ENCODE measurements around the gene DNAJC5. TPM values are rescaled to one million over a fixed set of nuclear protein-coding genes. Genes with fewer than 3 reads are reported as not detected.
"Not testable (repeated sequence)": the region's sequence is repeated elsewhere in the genome, so short reads cannot be mapped to it uniquely, and the experiment has no call there.

Gene DNAJC5
- total RNA-seq, 1 donor from 2014 or later: 57.9 TPM

- no peak for DNase-seq
- peaks cover 14% of the 10 kb centered on the region for H3K27me3 Mint-ChIP-seq (ENCODE audit: unreplicated experiment)
- H3K4me1 Mint-ChIP-seq (ENCODE audit: low read depth, unreplicated experiment): peaks cover 5% of the 10 kb centered on the region
- peaks cover 7% of the 10 kb centered on the region for H3K9me3 Mint-ChIP-seq (ENCODE audit: unreplicated experiment)
- H3K36me3 Mint-ChIP-seq (ENCODE audit: unreplicated experiment): no peaks in the 10 kb centered on the region
- no peak overlapping the region for H3K27ac Mint-ChIP-seq (ENCODE audit: unreplicated experiment)
- TF ChIP-seq, protein P1, sequence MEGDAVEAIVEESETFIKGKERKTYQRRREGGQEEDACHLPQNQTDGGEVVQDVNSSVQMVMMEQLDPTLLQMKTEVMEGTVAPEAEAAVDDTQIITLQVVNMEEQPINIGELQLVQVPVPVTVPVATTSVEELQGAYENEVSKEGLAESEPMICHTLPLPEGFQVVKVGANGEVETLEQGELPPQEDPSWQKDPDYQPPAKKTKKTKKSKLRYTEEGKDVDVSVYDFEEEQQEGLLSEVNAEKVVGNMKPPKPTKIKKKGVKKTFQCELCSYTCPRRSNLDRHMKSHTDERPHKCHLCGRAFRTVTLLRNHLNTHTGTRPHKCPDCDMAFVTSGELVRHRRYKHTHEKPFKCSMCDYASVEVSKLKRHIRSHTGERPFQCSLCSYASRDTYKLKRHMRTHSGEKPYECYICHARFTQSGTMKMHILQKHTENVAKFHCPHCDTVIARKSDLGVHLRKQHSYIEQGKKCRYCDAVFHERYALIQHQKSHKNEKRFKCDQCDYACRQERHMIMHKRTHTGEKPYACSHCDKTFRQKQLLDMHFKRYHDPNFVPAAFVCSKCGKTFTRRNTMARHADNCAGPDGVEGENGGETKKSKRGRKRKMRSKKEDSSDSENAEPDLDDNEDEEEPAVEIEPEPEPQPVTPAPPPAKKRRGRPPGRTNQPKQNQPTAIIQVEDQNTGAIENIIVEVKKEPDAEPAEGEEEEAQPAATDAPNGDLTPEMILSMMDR (IDR thresholded peaks at IDR 0.05; ENCODE audit: partially characterized antibody, unreplicated experiment): no peak
- no peak overlapping the region for H3K4me3 Mint-ChIP-seq (ENCODE audit: unreplicated experiment)
Measured at GRCh38 chr20:63974402-63975200, 79.7 kb downstream of the DNAJC5 start.

DNA sequence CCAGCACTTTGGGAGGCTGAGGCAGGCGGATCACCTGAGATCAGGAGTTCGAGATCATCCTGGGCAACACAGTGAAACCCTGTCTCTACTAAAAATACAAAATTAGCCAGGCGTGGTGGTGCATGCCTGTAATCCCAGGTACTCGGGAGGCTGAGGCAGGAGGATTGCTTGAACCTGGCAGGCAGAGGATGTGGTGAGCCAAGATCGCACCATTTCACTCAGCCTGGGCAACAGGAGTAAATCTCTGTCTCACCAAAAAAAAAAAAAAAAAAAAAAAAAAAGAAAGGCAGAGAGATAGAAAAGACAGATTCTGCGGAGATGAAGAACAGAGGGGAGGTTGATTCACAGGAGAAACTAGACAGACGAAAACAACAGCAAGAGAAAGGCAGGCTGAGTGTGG lies 81.6 kb downstream of the DNAJC5 start:
- H3K4me1 Mint-ChIP-seq (ENCODE audit: low read depth, unreplicated experiment); DNase-seq; H3K4me3 Mint-ChIP-seq (ENCODE audit: unreplicated experiment); H3K27ac Mint-ChIP-seq (ENCODE audit: unreplicated experiment); H3K36me3 Mint-ChIP-seq (ENCODE audit: unreplicated experiment); H3K9me3 Mint-ChIP-seq (ENCODE audit: unreplicated experiment): not testable (repeated sequence)
- peaks cover 19% of the 10 kb centered on the region for H3K27me3 Mint-ChIP-seq (ENCODE audit: unreplicated experiment)

- peak; percentile 19 for DNase-seq
- peak overlapping the region; percentile 36 for H3K4me3 Mint-ChIP-seq (ENCODE audit: unreplicated experiment)
- peaks cover 13% of the 10 kb centered on the region for H3K4me1 Mint-ChIP-seq (ENCODE audit: low read depth, unreplicated experiment)
- peaks cover 11% of the 10 kb centered on the region for H3K9me3 Mint-ChIP-seq (ENCODE audit: unreplicated experiment)
- no peak overlapping the region for H3K27ac Mint-ChIP-seq (ENCODE audit: unreplicated experiment)
- H3K36me3 Mint-ChIP-seq (ENCODE audit: unreplicated experiment): no peaks in the 10 kb centered on the region
- H3K27me3 Mint-ChIP-seq (ENCODE audit: unreplicated experiment): peaks cover 17% of the 10 kb centered on the region
- TF ChIP-seq, protein P1 (IDR thresholded peaks at IDR 0.05; ENCODE audit: partially characterized antibody, unreplicated experiment): no peak
Measured at GRCh38 chr20:63976980-63977738, 82.2 kb downstream of the DNAJC5 start.

DNA sequence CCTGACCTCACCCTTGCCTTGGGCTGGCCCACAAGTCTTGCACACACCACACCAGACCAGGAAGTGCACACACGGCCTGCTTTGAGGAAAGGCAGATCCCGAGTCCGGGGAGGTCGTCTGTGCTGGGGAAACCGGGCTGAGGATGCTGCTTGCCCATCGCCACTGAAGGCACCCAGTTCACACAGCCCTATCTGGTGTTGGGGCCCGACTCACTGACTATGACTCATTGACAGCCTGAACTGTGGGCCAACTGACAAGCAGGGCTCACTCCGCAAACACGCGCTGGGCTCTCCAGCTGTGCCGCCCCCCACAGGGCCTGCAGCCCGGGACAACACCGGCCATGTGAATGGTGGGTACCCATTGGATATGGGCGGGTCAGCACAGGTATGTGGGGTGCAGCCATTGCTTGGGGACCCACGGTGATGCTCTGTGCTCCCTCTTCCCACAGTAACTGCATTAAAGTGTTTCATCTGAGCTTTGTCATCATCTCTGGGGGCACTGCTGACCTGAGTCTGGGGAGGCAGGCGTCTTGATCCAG lies 82.9 kb downstream of the DNAJC5 start:
- Mint-ChIP-seq H3K36me3 (ENCODE audit: unreplicated experiment) (no peaks in the 10 kb centered on the region), H3K27ac (ENCODE audit: unreplicated experiment) (no peak overlapping the region), H3K9me3 (ENCODE audit: unreplicated experiment) (peaks cover 11% of the 10 kb centered on the region), H3K4me3 (ENCODE audit: unreplicated experiment) (peak overlapping the region; percentile 36), H3K27me3 (ENCODE audit: unreplicated experiment) (peaks cover 17% of the 10 kb centered on the region), H3K4me1 (ENCODE audit: low read depth, unreplicated experiment) (peaks cover 13% of the 10 kb centered on the region)
- peak; percentile 14 for DNase-seq
- TF ChIP-seq, protein P1 (IDR thresholded peaks at IDR 0.05; ENCODE audit: partially characterized antibody, unreplicated experiment): no peak

GRCh38 chr20:63978319-63979228 lies 83.6 kb downstream of the DNAJC5 start:
- peaks cover 8% of the 10 kb centered on the region for H3K4me1 Mint-ChIP-seq (ENCODE audit: low read depth, unreplicated experiment)
- peaks cover 14% of the 10 kb centered on the region for H3K27me3 Mint-ChIP-seq (ENCODE audit: unreplicated experiment)
- no peaks in the 10 kb centered on the region for H3K36me3 Mint-ChIP-seq (ENCODE audit: unreplicated experiment)
- no peak overlapping the region for H3K27ac Mint-ChIP-seq (ENCODE audit: unreplicated experiment)
- TF ChIP-seq, protein P1 (IDR thresholded peaks at IDR 0.05; ENCODE audit: partially characterized antibody, unreplicated experiment): no peak
- peaks cover 8% of the 10 kb centered on the region for H3K9me3 Mint-ChIP-seq (ENCODE audit: unreplicated experiment)
- peak; percentile 58 for DNase-seq
- H3K4me3 Mint-ChIP-seq (ENCODE audit: unreplicated experiment): peak overlapping the region; percentile 71
